HCT116 (cell line): Measurements from ENCODE around the gene KSR2.

Source experiments
- POLR2AphosphoS5 ChIP-seq: IDR thresholded peaks from 2 replicates; pipeline ENCODE4 v1.6.1; 2011; ENCODE audit warnings: mild to moderate bottlenecking, low read depth, low read length, moderate library complexity
- RAD21 ChIP-seq: IDR thresholded peaks from 2 replicates; pipeline ENCODE4 v1.6.1; 2012; ENCODE audit warnings: low read depth, mild to moderate bottlenecking
- TF ChIP-seq, protein P1 (sequence below), 3 experiments: fragments of 200-600 bp in 1 of 3; sonication (generic) in 1 of 3; IDR thresholded peaks in 2 of 3; conservative IDR thresholded peaks in 1 of 3; 2 replicates each; pipeline ENCODE4 v1.5.1; 2012 to 2017; ENCODE audit warnings: low read depth in 2 of 3, low read length in 2 of 3, antibody characterized with exemption in 1 of 3, borderline replicate concordance in 1 of 3, control low read depth in 1 of 3, mild to moderate bottlenecking in 1 of 3, mixed read lengths in 1 of 3, mixed run types in 1 of 3, moderate library complexity in 1 of 3; ENCODE audit not compliant: insufficient read depth in 1 of 3

DNA sequence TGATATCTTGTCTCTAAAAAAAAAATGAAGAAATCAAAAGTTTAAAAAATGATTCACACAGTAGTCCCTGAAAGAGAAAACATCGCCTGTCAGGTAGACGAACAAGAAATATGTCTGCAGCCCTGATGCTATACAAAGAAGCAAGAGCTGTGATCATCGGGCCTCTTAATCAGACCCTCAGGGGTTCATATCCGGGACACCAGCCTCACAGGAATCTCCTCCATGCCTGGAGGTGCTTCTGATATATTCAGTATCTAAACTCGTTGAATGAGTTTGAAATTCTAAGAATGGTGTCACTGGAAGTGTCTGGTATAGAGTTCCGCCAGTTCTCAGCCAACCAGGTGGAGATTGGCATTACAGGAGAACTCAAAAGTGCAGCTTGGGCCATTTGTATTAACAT, 64.7 kb downstream of the KSR2 start:
- TF ChIP-seq RAD21, result no peak
- TF ChIP-seq, protein P1, sequence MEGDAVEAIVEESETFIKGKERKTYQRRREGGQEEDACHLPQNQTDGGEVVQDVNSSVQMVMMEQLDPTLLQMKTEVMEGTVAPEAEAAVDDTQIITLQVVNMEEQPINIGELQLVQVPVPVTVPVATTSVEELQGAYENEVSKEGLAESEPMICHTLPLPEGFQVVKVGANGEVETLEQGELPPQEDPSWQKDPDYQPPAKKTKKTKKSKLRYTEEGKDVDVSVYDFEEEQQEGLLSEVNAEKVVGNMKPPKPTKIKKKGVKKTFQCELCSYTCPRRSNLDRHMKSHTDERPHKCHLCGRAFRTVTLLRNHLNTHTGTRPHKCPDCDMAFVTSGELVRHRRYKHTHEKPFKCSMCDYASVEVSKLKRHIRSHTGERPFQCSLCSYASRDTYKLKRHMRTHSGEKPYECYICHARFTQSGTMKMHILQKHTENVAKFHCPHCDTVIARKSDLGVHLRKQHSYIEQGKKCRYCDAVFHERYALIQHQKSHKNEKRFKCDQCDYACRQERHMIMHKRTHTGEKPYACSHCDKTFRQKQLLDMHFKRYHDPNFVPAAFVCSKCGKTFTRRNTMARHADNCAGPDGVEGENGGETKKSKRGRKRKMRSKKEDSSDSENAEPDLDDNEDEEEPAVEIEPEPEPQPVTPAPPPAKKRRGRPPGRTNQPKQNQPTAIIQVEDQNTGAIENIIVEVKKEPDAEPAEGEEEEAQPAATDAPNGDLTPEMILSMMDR (IDR thresholded peaks at IDR 0.05 in 2 of 3, conservative IDR thresholded peaks at IDR 0.05 in 1 of 3; ENCODE audit: borderline replicate concordance in 1 of 3, insufficient read depth in 1 of 3, low read depth in 2 of 3, low read length in 2 of 3), result no peak
- no peak for TF ChIP-seq POLR2AphosphoS5
